ENCODE results near the gene COL19A1. TPM values are rescaled to one million over a fixed set of nuclear protein-coding genes. Genes with fewer than 3 reads are reported as not detected.

COL19A1 gene
- polyA plus RNA-seq, 1 of the 3 experiments (the other 2 are of a cell fraction) = 0.15 TPM

- H3K9me3 ChIP-seq = no peaks in the 10 kb centered on the region
- no peak overlapping the region for H3K27ac ChIP-seq (ENCODE audit: low read depth in 2 of 2, low read length in 1 of 2)
- no peak overlapping the region for H3K4me2 ChIP-seq
- no peaks in the 10 kb centered on the region for H3F3A ChIP-seq (replicated peaks; ENCODE audit: insufficient read depth)
- H3K36me3 ChIP-seq (replicated peaks in 1 of 2; ENCODE audit: control insufficient read depth in 1 of 2, insufficient read depth in 2 of 2, low read length in 1 of 2) = no peaks in the 10 kb centered on the region
- H3K27me3 ChIP-seq (ENCODE audit: insufficient read depth) = no peaks in the 10 kb centered on the region
- H2AFZ ChIP-seq (ENCODE audit: low read depth) = no peak overlapping the region
- H3K9me2 ChIP-seq = no peaks in the 10 kb centered on the region
- H3K4me1 ChIP-seq (ENCODE audit: control insufficient read depth in 1 of 2, insufficient read depth in 2 of 2, low read depth in 1 of 2, low read length in 1 of 2) = peaks cover 0 to 4% of the 10 kb centered on the region in 2 experiments; a peak in 1 of 4 replicates
- CTCF ChIA-PET = interaction anchor here (0.5 to 1.5 kb wide), 2 partner anchors 10 to 129 kb away, joined by 3 read pairs; no protein-coding TSS in a partner anchor
- H3K79me2 ChIP-seq (ENCODE audit: insufficient read depth) = no peaks in the 10 kb centered on the region
- no peak overlapping the region for H3K4me3 ChIP-seq (ENCODE audit: low read depth in 2 of 2, low read length in 1 of 2)
- no peaks in the 10 kb centered on the region for H4K20me1 ChIP-seq (ENCODE audit: insufficient read depth)
- WGBS (ENCODE audit: low lambda C conversion rate) = 53% methylated on average over 1 of the region's 1 CpG
- no peak for DNase-seq
- no peak overlapping the region for H3K9ac ChIP-seq
- TF ChIP-seq NRF1 (IDR thresholded peaks at IDR 0.05; ENCODE audit: low read depth, low read length) = no peak
- no peak for TF ChIP-seq TEAD4 (IDR thresholded peaks at IDR 0.05; ENCODE audit: borderline replicate concordance, insufficient read depth)
- TF ChIP-seq GATA2 (CRISPR knock-in tag; IDR thresholded peaks at IDR 0.05) = no peak
- TF ChIP-seq FOSL2 (IDR thresholded peaks at IDR 0.05; ENCODE audit: borderline replicate concordance, low read depth) = no peak
- no peak for TF ChIP-seq CTCF (IDR thresholded peaks at IDR 0.05)
- no peak for TF ChIP-seq RFX5 (IDR thresholded peaks at IDR 0.05; ENCODE audit: low read length)
- TF ChIP-seq MEF2A (IDR thresholded peaks at IDR 0.05; ENCODE audit: borderline replicate concordance, low read depth) = no peak
- TF ChIP-seq, protein P1, sequence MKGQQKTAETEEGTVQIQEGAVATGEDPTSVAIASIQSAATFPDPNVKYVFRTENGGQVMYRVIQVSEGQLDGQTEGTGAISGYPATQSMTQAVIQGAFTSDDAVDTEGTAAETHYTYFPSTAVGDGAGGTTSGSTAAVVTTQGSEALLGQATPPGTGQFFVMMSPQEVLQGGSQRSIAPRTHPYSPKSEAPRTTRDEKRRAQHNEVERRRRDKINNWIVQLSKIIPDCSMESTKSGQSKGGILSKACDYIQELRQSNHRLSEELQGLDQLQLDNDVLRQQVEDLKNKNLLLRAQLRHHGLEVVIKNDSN (IDR thresholded peaks at IDR 0.05; ENCODE audit: borderline replicate concordance, low read depth) = no peak
- TF ChIP-seq PBX3 (IDR thresholded peaks at IDR 0.05) = no peak
- POLR2A ChIA-PET = no interaction called here
Observed at GRCh38 chr6:69887026-69887425, 20.7 kb downstream of the COL19A1 start.

GRCh38 chr6:69887714-69888345 lies 21.5 kb downstream of the COL19A1 start:
- H2AFZ ChIP-seq (ENCODE audit: low read depth) = no peak overlapping the region
- 75% methylated on average over 5 of the region's 5 CpGs for whole genome bisulfite sequencing (ENCODE audit: low lambda C conversion rate)
- POLR2A ChIA-PET = no interaction called here

More at GRCh38 chr6:69887714-69888345, 21.5 kb downstream of the COL19A1 start:
- H3K27me3 ChIP-seq (ENCODE audit: insufficient read depth) = no peaks in the 10 kb centered on the region
- no peak overlapping the region for H3K4me2 ChIP-seq
- TF ChIP-seq, protein P2, sequence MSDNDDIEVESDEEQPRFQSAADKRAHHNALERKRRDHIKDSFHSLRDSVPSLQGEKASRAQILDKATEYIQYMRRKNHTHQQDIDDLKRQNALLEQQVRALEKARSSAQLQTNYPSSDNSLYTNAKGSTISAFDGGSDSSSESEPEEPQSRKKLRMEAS (IDR thresholded peaks at IDR 0.05; ENCODE audit: low read depth) = no peak
- TF ChIP-seq TAF1 (IDR thresholded peaks at IDR 0.05; ENCODE audit: borderline replicate concordance, low read depth, low read length) = no peak
- no peak for TF ChIP-seq MEF2A (IDR thresholded peaks at IDR 0.05; ENCODE audit: borderline replicate concordance, low read depth)
- no peak for TF ChIP-seq RXRA (IDR thresholded peaks at IDR 0.05; ENCODE audit: borderline replicate concordance, low read depth)
- no peak for TF ChIP-seq RFX5 (IDR thresholded peaks at IDR 0.05; ENCODE audit: low read length)
- TF ChIP-seq IRF3 (IDR thresholded peaks at IDR 0.05; ENCODE audit: low read depth, low read length) = no peak
- no peak for TF ChIP-seq GATA2 (CRISPR knock-in tag; IDR thresholded peaks at IDR 0.05)
- TF ChIP-seq, protein P3, sequence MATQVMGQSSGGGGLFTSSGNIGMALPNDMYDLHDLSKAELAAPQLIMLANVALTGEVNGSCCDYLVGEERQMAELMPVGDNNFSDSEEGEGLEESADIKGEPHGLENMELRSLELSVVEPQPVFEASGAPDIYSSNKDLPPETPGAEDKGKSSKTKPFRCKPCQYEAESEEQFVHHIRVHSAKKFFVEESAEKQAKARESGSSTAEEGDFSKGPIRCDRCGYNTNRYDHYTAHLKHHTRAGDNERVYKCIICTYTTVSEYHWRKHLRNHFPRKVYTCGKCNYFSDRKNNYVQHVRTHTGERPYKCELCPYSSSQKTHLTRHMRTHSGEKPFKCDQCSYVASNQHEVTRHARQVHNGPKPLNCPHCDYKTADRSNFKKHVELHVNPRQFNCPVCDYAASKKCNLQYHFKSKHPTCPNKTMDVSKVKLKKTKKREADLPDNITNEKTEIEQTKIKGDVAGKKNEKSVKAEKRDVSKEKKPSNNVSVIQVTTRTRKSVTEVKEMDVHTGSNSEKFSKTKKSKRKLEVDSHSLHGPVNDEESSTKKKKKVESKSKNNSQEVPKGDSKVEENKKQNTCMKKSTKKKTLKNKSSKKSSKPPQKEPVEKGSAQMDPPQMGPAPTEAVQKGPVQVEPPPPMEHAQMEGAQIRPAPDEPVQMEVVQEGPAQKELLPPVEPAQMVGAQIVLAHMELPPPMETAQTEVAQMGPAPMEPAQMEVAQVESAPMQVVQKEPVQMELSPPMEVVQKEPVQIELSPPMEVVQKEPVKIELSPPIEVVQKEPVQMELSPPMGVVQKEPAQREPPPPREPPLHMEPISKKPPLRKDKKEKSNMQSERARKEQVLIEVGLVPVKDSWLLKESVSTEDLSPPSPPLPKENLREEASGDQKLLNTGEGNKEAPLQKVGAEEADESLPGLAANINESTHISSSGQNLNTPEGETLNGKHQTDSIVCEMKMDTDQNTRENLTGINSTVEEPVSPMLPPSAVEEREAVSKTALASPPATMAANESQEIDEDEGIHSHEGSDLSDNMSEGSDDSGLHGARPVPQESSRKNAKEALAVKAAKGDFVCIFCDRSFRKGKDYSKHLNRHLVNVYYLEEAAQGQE (IDR thresholded peaks at IDR 0.05; ENCODE audit: low read depth, low read length) = no peak
- no peak for TF ChIP-seq EP300 (IDR thresholded peaks at IDR 0.05; ENCODE audit: borderline replicate concordance in 1 of 2, low read depth in 1 of 2, low read length in 1 of 2)
- TF ChIP-seq ELF1 (IDR thresholded peaks at IDR 0.05) = no peak
- H4K20me1 ChIP-seq (ENCODE audit: insufficient read depth) = no peaks in the 10 kb centered on the region
- H3K9ac ChIP-seq = no peak overlapping the region
- no peak overlapping the region for H3K4me3 ChIP-seq (ENCODE audit: low read depth in 2 of 2, low read length in 1 of 2)
- CTCF ChIA-PET = interaction anchor here (1.5 kb wide), 1 partner anchor 9 kb away, joined by 3 read pairs; no protein-coding TSS in a partner anchor
- no peaks in the 10 kb centered on the region for H3K79me2 ChIP-seq (ENCODE audit: insufficient read depth)
- H3K4me1 ChIP-seq (ENCODE audit: control insufficient read depth in 1 of 2, insufficient read depth in 2 of 2, low read depth in 1 of 2, low read length in 1 of 2) = peaks cover 0 to 4% of the 10 kb centered on the region in 2 experiments; a peak in 1 of 4 replicates
- H3K9me3 ChIP-seq = no peaks in the 10 kb centered on the region
- H3K9me2 ChIP-seq = no peaks in the 10 kb centered on the region
- H3F3A ChIP-seq (replicated peaks; ENCODE audit: insufficient read depth) = no peaks in the 10 kb centered on the region
- DNase-seq = no peak
- H3K36me3 ChIP-seq (replicated peaks in 1 of 2; ENCODE audit: control insufficient read depth in 1 of 2, insufficient read depth in 2 of 2, low read length in 1 of 2) = no peaks in the 10 kb centered on the region
- no peak overlapping the region for H3K27ac ChIP-seq (ENCODE audit: low read depth in 2 of 2, low read length in 1 of 2)

All from SK-N-SH (cell line).